ENCODE measurements around the gene APOC4.
A peak's percentile ranks its signal among the peaks of the same experiment; 100 is the strongest.

APOC4 gene

GRCh38 chr19:44949550-44949949, 7.5 kb downstream of the APOC4 start:
- H3K9me3 ChIP-seq (ENCODE audit: control insufficient read depth, insufficient read depth, low read depth, low read length): no peaks in the 10 kb centered on the region
- H3K9ac ChIP-seq (ENCODE audit: low read length): no peak overlapping the region
- no peak overlapping the region for H3K4me3 ChIP-seq (ENCODE audit: low read depth, low read length)
- H3K27ac ChIP-seq (ENCODE audit: low read depth, low read length): no peak overlapping the region
- H3K27me3 ChIP-seq (ENCODE audit: control insufficient read depth, insufficient read depth, low read length): no peaks in the 10 kb centered on the region
- peaks cover 2% of the 10 kb centered on the region; the same call in 1 of the 2 replicates for H3K36me3 ChIP-seq (ENCODE audit: control insufficient read depth, insufficient read depth, low read length)
- no peaks in the 10 kb centered on the region for H3K4me1 ChIP-seq (ENCODE audit: control insufficient read depth, insufficient read depth, low read length)

GRCh38 chr19:44951179-44952159, 9.4 kb downstream of the APOC4 start:
- Histone ChIP-seq H3K9ac (ENCODE audit: low read length) (no peak overlapping the region), H3K36me3 (ENCODE audit: control insufficient read depth, insufficient read depth, low read length) (peaks cover 2% of the 10 kb centered on the region; the same call in 1 of the 2 replicates), H3K4me3 (ENCODE audit: low read depth, low read length) (no peak overlapping the region), H3K4me1 (ENCODE audit: control insufficient read depth, insufficient read depth, low read length) (peaks cover 6% of the 10 kb centered on the region; the same call in 1 of the 2 replicates), H3K9me3 (ENCODE audit: control insufficient read depth, insufficient read depth, low read depth, low read length) (no peaks in the 10 kb centered on the region), H3K27me3 (ENCODE audit: control insufficient read depth, insufficient read depth, low read length) (no peaks in the 10 kb centered on the region), H3K27ac (ENCODE audit: low read depth, low read length) (no peak overlapping the region)

GRCh38 chr19:44954278-44954648, 12.2 kb downstream of the APOC4 start:
- Histone ChIP-seq H3K9ac (ENCODE audit: low read length) (peak overlapping the region; percentile 94), H3K9me3 (ENCODE audit: control insufficient read depth, insufficient read depth, low read depth, low read length) (no peaks in the 10 kb centered on the region)

GRCh38 chr19:44954649-44955504, 12.8 kb downstream of the APOC4 start, which contains the start of gene CLPTM1:
TSS of gene CLPTM1 (plus strand) at chr19:44955380. CDS start at chr19:44955396, 16 bp downstream.
- Histone ChIP-seq H3K36me3 (ENCODE audit: control insufficient read depth, insufficient read depth, low read length) (peaks cover 2% of the 10 kb centered on the region; the same call in 1 of the 2 replicates), H3K4me3 (ENCODE audit: low read depth, low read length) (peak within 1 kb of the TSS; percentile 97), H3K27me3 (ENCODE audit: control insufficient read depth, insufficient read depth, low read length) (no peaks in the 10 kb centered on the region), H3K27ac (ENCODE audit: low read depth, low read length) (peak within 1 kb of the TSS; percentile 83), H3K9ac (ENCODE audit: low read length) (peak within 1 kb of the TSS; percentile 94), H3K4me1 (ENCODE audit: control insufficient read depth, insufficient read depth, low read length) (peaks cover 16% of the 10 kb centered on the region; the same call in 1 of the 2 replicates), H3K9me3 (ENCODE audit: control insufficient read depth, insufficient read depth, low read depth, low read length) (no peaks in the 10 kb centered on the region)

More at GRCh38 chr19:44954278-44954648, 12.2 kb downstream of the APOC4 start:
- Histone ChIP-seq H3K4me3 (ENCODE audit: low read depth, low read length) (peak overlapping the region; percentile 97), H3K4me1 (ENCODE audit: control insufficient read depth, insufficient read depth, low read length) (peaks cover 16% of the 10 kb centered on the region; the same call in 1 of the 2 replicates), H3K36me3 (ENCODE audit: control insufficient read depth, insufficient read depth, low read length) (peaks cover 2% of the 10 kb centered on the region; the same call in 1 of the 2 replicates), H3K27ac (ENCODE audit: low read depth, low read length) (peak overlapping the region; percentile 83; the same call in 1 of the 2 replicates), H3K27me3 (ENCODE audit: control insufficient read depth, insufficient read depth, low read length) (no peaks in the 10 kb centered on the region)

GRCh38 chr19:44955505-44956439, 13.7 kb downstream of the APOC4 start:
- Histone ChIP-seq H3K36me3 (ENCODE audit: control insufficient read depth, insufficient read depth, low read length) (peaks cover 5% of the 10 kb centered on the region; the same call in 1 of the 2 replicates), H3K9me3 (ENCODE audit: control insufficient read depth, insufficient read depth, low read depth, low read length) (no peaks in the 10 kb centered on the region), H3K9ac (ENCODE audit: low read length) (peak overlapping the region; percentile 88), H3K4me3 (ENCODE audit: low read depth, low read length) (peak overlapping the region; percentile 97), H3K27me3 (ENCODE audit: control insufficient read depth, insufficient read depth, low read length) (no peaks in the 10 kb centered on the region), H3K27ac (ENCODE audit: low read depth, low read length) (peak overlapping the region; percentile 72; the same call in 1 of the 2 replicates), H3K4me1 (ENCODE audit: control insufficient read depth, insufficient read depth, low read length) (peaks cover 16% of the 10 kb centered on the region; the same call in 1 of the 2 replicates)

GRCh38 chr19:44957526-44957925, 15.5 kb downstream of the APOC4 start:
- Histone ChIP-seq H3K27ac (ENCODE audit: low read depth, low read length) (no peak overlapping the region), H3K4me3 (ENCODE audit: low read depth, low read length) (no peak overlapping the region), H3K27me3 (ENCODE audit: control insufficient read depth, insufficient read depth, low read length) (no peaks in the 10 kb centered on the region), H3K9ac (ENCODE audit: low read length) (peak overlapping the region; percentile 27), H3K36me3 (ENCODE audit: control insufficient read depth, insufficient read depth, low read length) (peaks cover 17% of the 10 kb centered on the region), H3K9me3 (ENCODE audit: control insufficient read depth, insufficient read depth, low read depth, low read length) (no peaks in the 10 kb centered on the region), H3K4me1 (ENCODE audit: control insufficient read depth, insufficient read depth, low read length) (peaks cover 16% of the 10 kb centered on the region; the same call in 1 of the 2 replicates)

- no peaks in the 10 kb centered on the region for H3K27me3 ChIP-seq (ENCODE audit: control insufficient read depth, insufficient read depth, low read length)
- no peaks in the 10 kb centered on the region for H3K9me3 ChIP-seq (ENCODE audit: control insufficient read depth, insufficient read depth, low read depth, low read length)
- peaks cover 19% of the 10 kb centered on the region for H3K36me3 ChIP-seq (ENCODE audit: control insufficient read depth, insufficient read depth, low read length)
- peaks cover 16% of the 10 kb centered on the region; the same call in 1 of the 2 replicates for H3K4me1 ChIP-seq (ENCODE audit: control insufficient read depth, insufficient read depth, low read length)
- peak overlapping the region; percentile 12 for H3K9ac ChIP-seq (ENCODE audit: low read length)
- H3K4me3 ChIP-seq (ENCODE audit: low read depth, low read length): no peak overlapping the region
- H3K27ac ChIP-seq (ENCODE audit: low read depth, low read length): no peak overlapping the region
These were observed 16.1 kb downstream of the APOC4 start for GRCh38 chr19:44958090-44958489.

- Histone ChIP-seq H3K9ac (ENCODE audit: low read length) (no peak overlapping the region), H3K27ac (ENCODE audit: low read depth, low read length) (no peak overlapping the region), H3K27me3 (ENCODE audit: control insufficient read depth, insufficient read depth, low read length) (no peaks in the 10 kb centered on the region), H3K4me1 (ENCODE audit: control insufficient read depth, insufficient read depth, low read length) (peaks cover 16% of the 10 kb centered on the region; the same call in 1 of the 2 replicates), H3K9me3 (ENCODE audit: control insufficient read depth, insufficient read depth, low read depth, low read length) (no peaks in the 10 kb centered on the region), H3K4me3 (ENCODE audit: low read depth, low read length) (no peak overlapping the region), H3K36me3 (ENCODE audit: control insufficient read depth, insufficient read depth, low read length) (peaks cover 25% of the 10 kb centered on the region)
These were observed 17.7 kb downstream of the APOC4 start for GRCh38 chr19:44959691-44960090.

GRCh38 chr19:44960906-44961728, 19.1 kb downstream of the APOC4 start:
- Histone ChIP-seq H3K27ac (ENCODE audit: low read depth, low read length) (no peak overlapping the region), H3K27me3 (ENCODE audit: control insufficient read depth, insufficient read depth, low read length) (no peaks in the 10 kb centered on the region), H3K36me3 (ENCODE audit: control insufficient read depth, insufficient read depth, low read length) (peaks cover 29% of the 10 kb centered on the region), H3K9me3 (ENCODE audit: control insufficient read depth, insufficient read depth, low read depth, low read length) (no peaks in the 10 kb centered on the region), H3K4me1 (ENCODE audit: control insufficient read depth, insufficient read depth, low read length) (peaks cover 14% of the 10 kb centered on the region; the same call in 1 of the 2 replicates), H3K9ac (ENCODE audit: low read length) (no peak overlapping the region), H3K4me3 (ENCODE audit: low read depth, low read length) (no peak overlapping the region)

All from HUES6 (cell line).